ENCODE measurements around the gene SIX6.
A peak's percentile ranks its signal among the peaks of the same experiment; 100 is the strongest.

SIX6 gene

DNA sequence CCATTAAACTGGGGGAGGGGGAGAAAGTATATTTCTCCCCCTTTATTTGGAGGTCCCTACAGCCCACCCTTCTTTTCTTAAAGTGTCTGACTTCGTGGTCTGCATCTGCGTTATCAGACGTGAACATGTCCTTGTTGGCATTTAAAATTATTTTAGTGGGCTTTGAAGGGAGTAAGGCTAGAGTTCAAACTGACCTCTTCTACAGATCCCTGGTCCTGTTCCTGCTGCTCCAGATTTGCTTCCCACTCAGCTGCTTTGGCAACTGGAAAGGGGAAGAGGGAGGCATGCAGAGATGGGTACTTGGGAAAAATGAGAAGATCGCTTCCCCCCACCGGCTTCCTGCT, 611 bp upstream of the SIX6 start:
- intact Hi-C loops (cut with micrococcal nuclease): no loop called here
- Mint-ChIP-seq H3K9me3 (no peaks in the 10 kb centered on the region), H3K27me3 (peaks cover 86% of the 10 kb centered on the region), H3K27ac (no peak overlapping the region), H3K36me3 (ENCODE audit: low read depth) (no peaks in the 10 kb centered on the region), H3K4me1 (ENCODE audit: low read depth) (peaks cover 6% of the 10 kb centered on the region), H3K4me3 (no peak overlapping the region)

GRCh38 chr14:60509438-60510253, 700 bp downstream of the SIX6 start:
- no peak overlapping the region for H3K4me3 Mint-ChIP-seq
- no peak overlapping the region for H3K27ac Mint-ChIP-seq
- H3K27me3 Mint-ChIP-seq: peaks cover 92% of the 10 kb centered on the region
- intact Hi-C loops (cut with micrococcal nuclease): no loop called here
- no peaks in the 10 kb centered on the region for H3K9me3 Mint-ChIP-seq
- no peaks in the 10 kb centered on the region for H3K36me3 Mint-ChIP-seq (ENCODE audit: low read depth)
- H3K4me1 Mint-ChIP-seq (ENCODE audit: low read depth): peaks cover 10% of the 10 kb centered on the region

- H3K36me3 Mint-ChIP-seq (ENCODE audit: low read depth): no peaks in the 10 kb centered on the region
- intact Hi-C loops (cut with micrococcal nuclease): no loop called here
- no peaks in the 10 kb centered on the region for H3K9me3 Mint-ChIP-seq
- H3K4me3 Mint-ChIP-seq: no peak overlapping the region
- peaks cover 97% of the 10 kb centered on the region for H3K27me3 Mint-ChIP-seq
- H3K4me1 Mint-ChIP-seq (ENCODE audit: low read depth): peaks cover 14% of the 10 kb centered on the region
- H3K27ac Mint-ChIP-seq: no peak overlapping the region
Measured at GRCh38 chr14:60510254-60510950, 1.5 kb downstream of the SIX6 start.

- no peak overlapping the region for H3K4me3 Mint-ChIP-seq
- no peak overlapping the region for H3K27ac Mint-ChIP-seq
Measured at GRCh38 chr14:60510951-60511599, 2.1 kb downstream of the SIX6 start.

DNA sequence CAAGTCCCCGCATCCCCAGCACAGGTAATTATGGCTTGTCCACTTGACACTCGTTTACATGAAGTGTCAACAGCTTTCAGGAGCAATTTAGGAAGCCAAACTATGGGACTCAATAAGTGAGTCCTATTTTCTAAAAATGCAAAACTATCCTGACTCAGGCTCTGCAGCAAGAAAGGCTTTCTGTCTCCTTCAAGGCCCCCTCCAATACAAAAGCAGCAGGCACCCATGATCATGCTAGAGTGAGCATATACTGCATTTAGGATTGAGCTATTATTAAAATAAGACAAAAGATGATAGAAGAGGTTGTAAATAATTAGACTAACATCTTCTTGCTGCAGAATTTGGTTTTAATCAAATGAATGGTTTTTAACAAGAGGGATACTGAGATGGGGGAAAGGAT, 3.2 kb downstream of the SIX6 start:
- Mint-ChIP-seq H3K4me1 (ENCODE audit: low read depth) (peaks cover 21% of the 10 kb centered on the region), H3K9me3 (no peaks in the 10 kb centered on the region), H3K27ac (no peak overlapping the region), H3K36me3 (ENCODE audit: low read depth) (no peaks in the 10 kb centered on the region), H3K27me3 (peaks cover 97% of the 10 kb centered on the region), H3K4me3 (no peak overlapping the region)
- intact Hi-C loops (cut with micrococcal nuclease): no loop called here

More at GRCh38 chr14:60510951-60511599, 2.1 kb downstream of the SIX6 start:
- no peaks in the 10 kb centered on the region for H3K9me3 Mint-ChIP-seq
- peaks cover 97% of the 10 kb centered on the region for H3K27me3 Mint-ChIP-seq
- H3K36me3 Mint-ChIP-seq (ENCODE audit: low read depth): no peaks in the 10 kb centered on the region
- intact Hi-C loops (cut with micrococcal nuclease): no loop called here
- H3K4me1 Mint-ChIP-seq (ENCODE audit: low read depth): peaks cover 18% of the 10 kb centered on the region

DNA sequence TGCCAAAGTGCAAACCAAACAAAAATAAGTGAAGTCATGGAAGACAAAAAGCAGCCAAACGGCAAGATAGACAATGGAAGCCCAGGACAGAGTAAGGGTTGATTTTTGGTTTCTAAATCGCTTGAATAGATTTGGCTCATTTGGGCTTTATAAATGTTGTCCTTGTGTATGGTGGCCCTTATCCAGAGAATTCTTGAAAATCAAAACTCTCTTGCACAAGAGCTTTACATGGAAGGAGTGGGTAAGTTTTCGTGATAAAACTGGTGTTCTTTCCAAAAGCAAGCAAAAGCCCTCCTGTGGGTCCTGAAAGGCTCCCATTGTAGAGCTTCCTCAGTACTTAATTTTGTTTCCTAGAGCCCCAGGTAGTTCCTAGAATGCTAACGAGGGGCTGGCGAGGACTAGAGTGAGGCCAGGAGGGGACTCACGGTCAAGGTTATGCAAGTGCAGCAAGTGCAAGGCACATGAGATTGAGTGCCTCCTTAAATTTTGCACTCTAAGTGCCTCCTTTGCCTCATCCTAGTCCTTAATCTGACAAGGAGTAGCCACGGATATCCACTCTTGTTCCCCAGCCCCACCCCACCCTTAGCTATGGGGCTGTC, 4.1 kb downstream of the SIX6 start:
- intact Hi-C loops (cut with micrococcal nuclease): no loop called here
- Mint-ChIP-seq H3K4me3 (no peak overlapping the region), H3K9me3 (no peaks in the 10 kb centered on the region), H3K27ac (no peak overlapping the region), H3K4me1 (ENCODE audit: low read depth) (peaks cover 21% of the 10 kb centered on the region), H3K36me3 (ENCODE audit: low read depth) (no peaks in the 10 kb centered on the region), H3K27me3 (peaks cover 95% of the 10 kb centered on the region)

DNA sequence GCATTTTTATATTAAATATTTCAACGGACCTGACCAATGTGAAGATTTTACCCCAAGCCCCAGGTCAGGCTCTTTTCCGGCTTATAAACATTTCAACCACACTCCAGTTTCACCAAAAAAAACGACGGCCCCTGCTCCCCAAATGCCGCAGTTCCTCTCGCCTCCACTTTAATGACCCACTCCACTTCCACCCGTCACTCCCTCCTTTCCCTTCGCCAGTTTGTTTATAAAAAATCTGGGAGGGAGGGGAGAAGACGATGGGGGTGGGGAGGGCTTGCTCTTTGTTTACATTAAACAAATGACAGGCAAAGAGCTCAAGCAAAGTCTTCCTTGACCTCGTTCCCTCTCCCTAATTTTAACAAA, 5.4 kb downstream of the SIX6 start:
- no peaks in the 10 kb centered on the region for H3K9me3 Mint-ChIP-seq
- intact Hi-C loops (cut with micrococcal nuclease): no loop called here
- H3K27me3 Mint-ChIP-seq: peaks cover 82% of the 10 kb centered on the region
- H3K27ac Mint-ChIP-seq: no peak overlapping the region
- H3K4me1 Mint-ChIP-seq (ENCODE audit: low read depth): peaks cover 21% of the 10 kb centered on the region
- peak overlapping the region; percentile 62 for H3K4me3 Mint-ChIP-seq
- no peaks in the 10 kb centered on the region for H3K36me3 Mint-ChIP-seq (ENCODE audit: low read depth)

GRCh38 chr14:60514741-60515491, 6.0 kb downstream of the SIX6 start:
- Mint-ChIP-seq H3K4me3 (peak overlapping the region; percentile 62), H3K27ac (no peak overlapping the region), H3K9me3 (no peaks in the 10 kb centered on the region), H3K4me1 (ENCODE audit: low read depth) (peaks cover 21% of the 10 kb centered on the region), H3K36me3 (ENCODE audit: low read depth) (no peaks in the 10 kb centered on the region), H3K27me3 (peaks cover 78% of the 10 kb centered on the region)
- intact Hi-C loops (cut with micrococcal nuclease): no loop called here

DNA sequence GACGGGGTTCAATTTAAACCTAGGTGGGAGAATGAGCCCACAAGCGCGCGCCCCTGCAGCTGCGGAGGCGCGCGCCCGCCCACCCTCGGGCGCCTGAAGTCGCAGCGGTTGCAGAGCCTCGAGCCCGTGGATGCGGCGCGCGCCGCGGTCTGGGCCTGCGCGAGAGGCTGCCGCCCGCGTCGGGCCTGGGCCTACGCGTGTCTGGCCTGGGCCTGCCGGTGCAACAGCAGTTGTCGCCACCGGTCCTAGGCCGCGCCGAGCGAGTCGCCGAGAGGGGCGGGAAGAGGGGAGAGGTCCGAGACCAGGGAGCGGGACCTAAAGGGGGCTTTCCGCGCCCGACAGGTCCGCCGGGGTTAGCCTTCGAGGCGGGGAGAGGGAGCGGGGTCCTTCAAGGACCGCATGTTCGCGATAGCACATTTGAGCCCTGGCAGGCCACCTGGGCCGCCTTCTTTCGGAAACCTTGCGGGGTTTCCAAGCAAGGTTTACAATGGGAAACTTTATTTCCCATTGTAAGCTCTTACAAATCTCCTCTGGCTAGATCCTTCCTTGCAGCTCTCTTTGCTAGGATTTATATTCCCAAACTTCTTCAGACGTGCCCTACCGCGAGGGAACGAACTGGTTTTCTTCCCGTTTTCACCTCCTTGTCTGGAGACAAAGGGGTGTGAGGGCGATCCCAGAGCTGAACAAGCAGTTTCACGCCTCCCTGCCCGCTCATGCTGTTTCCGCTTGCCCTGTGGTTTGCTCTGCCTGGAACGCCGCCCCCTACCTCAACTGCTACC, 6.8 kb downstream of the SIX6 start:
- no peak overlapping the region for H3K4me3 Mint-ChIP-seq
- H3K9me3 Mint-ChIP-seq: no peaks in the 10 kb centered on the region
- peaks cover 21% of the 10 kb centered on the region for H3K4me1 Mint-ChIP-seq (ENCODE audit: low read depth)
- H3K36me3 Mint-ChIP-seq (ENCODE audit: low read depth): no peaks in the 10 kb centered on the region
- intact Hi-C loops (cut with micrococcal nuclease): no loop called here
- H3K27ac Mint-ChIP-seq: no peak overlapping the region
- H3K27me3 Mint-ChIP-seq: peaks cover 74% of the 10 kb centered on the region

GRCh38 chr14:60532442-60532841, 23.5 kb downstream of the SIX6 start:
- Mint-ChIP-seq H3K4me1 (ENCODE audit: low read depth) (no peaks in the 10 kb centered on the region), H3K4me3 (no peak overlapping the region), H3K27ac (no peak overlapping the region), H3K9me3 (peaks cover 8% of the 10 kb centered on the region), H3K27me3 (peaks cover 13% of the 10 kb centered on the region), H3K36me3 (ENCODE audit: low read depth) (no peaks in the 10 kb centered on the region)
- intact Hi-C loops (cut with micrococcal nuclease): no loop called here

- Mint-ChIP-seq H3K4me1 (ENCODE audit: low read depth) (no peaks in the 10 kb centered on the region), H3K27me3 (peaks cover 5% of the 10 kb centered on the region), H3K36me3 (ENCODE audit: low read depth) (no peaks in the 10 kb centered on the region), H3K27ac (no peak overlapping the region), H3K4me3 (no peak overlapping the region), H3K9me3 (no peaks in the 10 kb centered on the region)
- intact Hi-C loops (cut with micrococcal nuclease): no loop called here
Measured at GRCh38 chr14:60537663-60538062, 28.7 kb downstream of the SIX6 start.

DNA sequence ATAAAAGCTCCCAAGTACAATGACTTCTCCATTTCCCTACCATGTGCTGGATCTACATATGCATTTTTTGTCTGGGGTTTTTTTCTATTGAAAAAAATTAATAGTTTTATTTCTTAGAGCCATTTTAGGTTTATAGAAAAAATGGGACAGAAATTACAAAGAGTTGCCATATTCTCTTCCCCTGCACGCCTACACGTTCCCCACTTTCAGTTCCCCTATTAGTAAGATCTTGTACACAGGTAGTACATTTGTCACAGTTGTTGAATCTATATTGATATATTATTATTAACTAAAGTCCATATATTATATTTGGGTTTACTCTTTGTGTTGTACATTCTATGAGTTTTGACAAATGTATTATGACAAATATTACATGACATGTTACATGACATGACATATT, 35.7 kb downstream of the SIX6 start:
- intact Hi-C loops (cut with micrococcal nuclease): no loop called here
- Mint-ChIP-seq H3K4me1 (ENCODE audit: low read depth) (no peaks in the 10 kb centered on the region), H3K36me3 (ENCODE audit: low read depth) (no peaks in the 10 kb centered on the region), H3K4me3 (no peak overlapping the region), H3K27ac (no peak overlapping the region), H3K27me3 (peaks cover 8% of the 10 kb centered on the region), H3K9me3 (peaks cover 15% of the 10 kb centered on the region)

GRCh38 chr14:60553808-60554207, 44.9 kb downstream of the SIX6 start:
- H3K9me3 Mint-ChIP-seq: peaks cover 4% of the 10 kb centered on the region
- no peaks in the 10 kb centered on the region for H3K27me3 Mint-ChIP-seq
- H3K36me3 Mint-ChIP-seq (ENCODE audit: low read depth): no peaks in the 10 kb centered on the region
- H3K4me3 Mint-ChIP-seq: no peak overlapping the region
- H3K4me1 Mint-ChIP-seq (ENCODE audit: low read depth): no peaks in the 10 kb centered on the region
- intact Hi-C loops (cut with micrococcal nuclease): loop anchor here (10.0 kb wide), 1 partner anchor 189 kb away; no protein-coding TSS in a partner anchor
- no peak overlapping the region for H3K27ac Mint-ChIP-seq
